Stomach smooth muscle (tissue), 2 donors: Measurements from ENCODE around the gene IL17D.

Experiments
- H3K27ac ChIP-seq: one replicate; pipeline ENCODE4 v1.7.0; 2013; ENCODE audit warnings: mild to moderate bottlenecking, low read length, inconsistent platforms
- H3K27me3 ChIP-seq, 2 donors: one replicate each; pipeline ENCODE4 v1.7.0; 2013; ENCODE audit warnings: low read length in 2 of 2; ENCODE audit not compliant: insufficient read depth in 2 of 2, control insufficient read depth in 1 of 2
- H3K36me3 ChIP-seq, 2 donors: one replicate each; pipeline ENCODE4 v1.7.0; 2013; ENCODE audit warnings: low read length in 2 of 2; ENCODE audit not compliant: control insufficient read depth in 2 of 2, insufficient read depth in 2 of 2
- H3K4me1 ChIP-seq: one replicate; pipeline ENCODE4 v1.7.0; 2013; ENCODE audit warnings: low read length; ENCODE audit not compliant: control insufficient read depth, insufficient read depth
- H3K4me3 ChIP-seq, 2 donors: one replicate each; pipeline ENCODE4 v1.7.0; 2013; ENCODE audit warnings: low read length in 2 of 2
- H3K9ac ChIP-seq, 2 donors: one replicate each; pipeline ENCODE4 v1.7.0; 2013; ENCODE audit warnings: low read length in 2 of 2, mild to moderate bottlenecking in 1 of 2
- H3K9me3 ChIP-seq, 2 donors: one replicate each; pipeline ENCODE4 v1.7.0; 2013; ENCODE audit warnings: low read length in 2 of 2; ENCODE audit not compliant: control insufficient read depth in 2 of 2
- donor health status: healthy.
- donor health status: Pancreatic carcinoma.

IL17D gene

DNA sequence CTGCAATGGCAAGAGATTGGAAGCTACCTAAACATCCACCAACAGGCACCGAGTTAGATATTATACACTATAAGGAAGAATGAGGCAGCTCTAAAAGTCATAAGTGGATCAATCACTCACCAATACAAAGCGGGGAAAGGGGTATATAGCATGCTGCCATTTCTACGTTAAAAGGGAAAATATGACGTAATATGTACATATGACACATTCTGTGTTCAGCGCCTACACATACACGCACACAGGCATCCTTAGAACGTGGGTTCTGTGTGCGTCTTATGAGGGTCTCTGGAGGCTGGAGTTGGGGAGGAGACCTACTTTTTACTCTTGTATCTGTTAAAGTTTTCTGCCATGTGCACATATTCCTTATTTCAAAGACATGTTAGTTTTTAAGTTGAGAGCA, 5.9 kb downstream of the IL17D start:
- H3K36me3 ChIP-seq: no peaks in the 10 kb centered on the region
- H3K9ac ChIP-seq: peak overlapping the region in 1 of 2 donors; percentile 6
- H3K27me3 ChIP-seq: no peaks in the 10 kb centered on the region
- H3K9me3 ChIP-seq: no peaks in the 10 kb centered on the region
- H3K4me3 ChIP-seq: no peak overlapping the region
- H3K4me1 ChIP-seq: peaks cover 22% of the 10 kb centered on the region
- peak overlapping the region; percentile 49 for H3K27ac ChIP-seq

DNA sequence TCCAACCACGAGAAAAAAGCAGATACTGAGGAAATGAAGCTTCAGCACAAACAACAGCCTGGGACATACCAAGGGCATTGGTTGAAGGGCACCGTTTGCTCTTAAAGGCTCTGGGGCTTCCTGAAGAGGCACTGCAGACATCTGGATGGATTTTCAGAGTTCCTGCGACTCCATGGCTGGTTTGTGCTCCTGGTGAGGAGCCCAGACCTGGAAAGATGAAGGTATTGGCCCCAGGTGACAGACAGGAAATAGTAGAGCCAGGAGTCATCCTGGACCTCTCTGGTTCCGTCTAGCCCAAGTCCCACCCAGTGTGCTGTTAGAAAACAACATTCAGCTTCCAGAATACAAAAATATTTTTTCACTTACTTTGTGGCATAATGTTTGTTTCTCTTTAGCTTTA, 6.3 kb downstream of the IL17D start:
- no peaks in the 10 kb centered on the region for H3K9me3 ChIP-seq
- H3K27ac ChIP-seq: peak overlapping the region; percentile 49
- peaks cover 23% of the 10 kb centered on the region for H3K4me1 ChIP-seq
- H3K36me3 ChIP-seq: no peaks in the 10 kb centered on the region
- no peak overlapping the region for H3K9ac ChIP-seq
- no peak overlapping the region for H3K4me3 ChIP-seq
- no peaks in the 10 kb centered on the region for H3K27me3 ChIP-seq

DNA sequence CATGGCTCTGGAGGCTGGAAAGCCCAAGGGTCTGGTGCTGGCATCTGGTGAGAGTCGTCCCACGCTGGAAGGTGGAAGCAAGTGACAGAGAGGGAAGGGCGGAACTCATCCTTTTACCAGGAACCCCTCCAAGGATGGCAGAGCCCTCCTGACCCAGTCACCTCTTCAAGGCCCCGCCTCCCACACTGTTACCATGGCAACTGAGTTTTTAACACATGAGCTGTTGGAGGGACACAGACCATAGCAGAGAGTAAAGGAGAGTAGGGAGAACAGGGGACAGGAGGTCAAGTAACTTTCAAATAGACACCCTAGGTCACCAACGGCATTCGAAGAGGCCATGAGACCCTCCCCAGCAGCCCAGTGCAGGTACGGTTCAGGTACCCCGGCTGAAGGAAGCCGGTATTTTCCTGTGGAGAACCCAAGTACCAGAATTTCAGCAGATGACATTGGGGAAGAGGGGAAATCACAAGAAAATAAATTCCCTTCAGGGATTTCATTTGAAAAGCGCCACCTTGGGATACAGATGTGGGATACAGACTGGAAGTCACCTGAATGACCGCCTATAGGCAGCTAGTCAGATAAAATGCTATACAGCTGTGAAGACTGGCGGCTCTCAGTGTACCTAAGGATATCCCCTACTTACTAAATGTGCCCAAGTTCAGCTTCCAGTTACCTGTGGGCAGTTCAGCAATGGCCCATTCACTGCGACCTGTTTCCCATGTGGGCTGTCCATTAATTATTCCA, 8.0 kb downstream of the IL17D start:
- H3K9me3 ChIP-seq: no peaks in the 10 kb centered on the region
- H3K9ac ChIP-seq: no peak overlapping the region
- H3K4me1 ChIP-seq: peaks cover 28% of the 10 kb centered on the region
- H3K36me3 ChIP-seq: no peaks in the 10 kb centered on the region
- H3K4me3 ChIP-seq: no peak overlapping the region
- H3K27me3 ChIP-seq: no peaks in the 10 kb centered on the region
- no peak overlapping the region for H3K27ac ChIP-seq

DNA sequence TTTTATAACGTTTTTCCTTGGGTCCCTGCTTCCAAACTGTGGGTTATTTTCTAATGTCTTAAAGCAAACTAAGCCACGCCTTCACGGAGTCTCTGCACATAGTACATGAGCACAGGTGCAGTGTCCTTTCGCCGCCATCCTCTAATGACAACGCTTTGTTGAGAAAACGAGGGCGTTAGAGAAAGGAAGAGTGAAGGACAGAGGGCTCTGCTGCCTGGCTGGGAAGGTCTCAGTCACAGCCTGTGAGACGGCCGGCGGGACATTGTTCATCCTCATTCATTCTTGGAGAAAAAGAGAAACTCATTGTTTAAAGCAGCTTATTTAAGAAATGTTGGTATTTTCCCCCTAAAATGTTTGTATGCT, 9.5 kb downstream of the IL17D start:
- Histone ChIP-seq H3K4me1 (peaks cover 28% of the 10 kb centered on the region), H3K36me3 (no peaks in the 10 kb centered on the region), H3K4me3 (peak overlapping the region; percentile 46 to 64), H3K27ac (peak overlapping the region; percentile 41), H3K9ac (peak overlapping the region; percentile 36 to 57), H3K9me3 (no peaks in the 10 kb centered on the region), H3K27me3 (no peaks in the 10 kb centered on the region)

DNA sequence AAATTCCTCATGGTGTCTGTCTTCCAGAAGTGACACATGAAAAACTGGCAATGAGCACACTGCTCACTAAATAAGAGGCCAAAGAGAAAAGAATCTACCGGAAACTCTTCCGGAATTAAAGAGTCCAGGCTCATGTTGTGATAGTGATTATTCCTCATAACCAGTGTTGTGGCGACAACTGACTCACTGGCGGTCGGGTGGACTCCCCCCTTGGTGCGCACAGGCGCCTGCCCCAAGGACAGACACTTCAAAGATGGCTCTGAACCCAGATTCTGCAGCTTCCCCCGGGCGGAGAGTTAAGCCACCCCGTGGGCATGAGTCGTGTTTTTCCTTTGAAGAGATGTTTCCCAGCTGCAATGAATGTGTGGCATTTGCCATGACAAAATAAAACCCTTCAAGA, 10.3 kb downstream of the IL17D start:
- no peak overlapping the region for H3K9ac ChIP-seq

DNA sequence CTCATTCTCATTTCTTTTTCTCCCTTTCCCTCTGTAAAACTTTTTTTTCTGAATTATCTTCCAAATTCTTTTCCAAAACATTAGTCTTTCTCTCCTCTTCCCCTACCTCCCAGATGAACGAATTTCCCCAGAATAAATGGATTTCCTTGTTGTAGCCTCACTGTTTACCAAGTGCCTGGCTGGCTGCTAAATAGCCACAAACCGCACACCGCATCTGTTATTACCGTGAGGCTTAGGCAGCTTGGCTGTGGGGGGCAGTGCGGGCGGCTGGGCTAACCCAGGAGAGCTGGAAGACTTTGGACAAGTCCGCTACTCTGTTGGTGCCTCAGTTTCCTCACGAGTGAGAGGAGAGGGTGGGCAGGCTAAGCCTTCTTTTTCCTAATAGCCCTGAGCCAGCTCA, 10.7 kb downstream of the IL17D start:
- H3K27ac ChIP-seq: peak overlapping the region; percentile 66
- peaks cover 25% of the 10 kb centered on the region for H3K4me1 ChIP-seq
- H3K9ac ChIP-seq: peak overlapping the region in 1 of 2 donors; percentile 6
- no peaks in the 10 kb centered on the region for H3K36me3 ChIP-seq
- peak overlapping the region in 1 of 2 donors; percentile 49 for H3K4me3 ChIP-seq
- H3K9me3 ChIP-seq: no peaks in the 10 kb centered on the region
- no peaks in the 10 kb centered on the region for H3K27me3 ChIP-seq

More for the DNA sequence above, 10.3 kb downstream of the IL17D start:
- no peaks in the 10 kb centered on the region for H3K36me3 ChIP-seq
- no peak overlapping the region for H3K4me3 ChIP-seq
- H3K27ac ChIP-seq: peak overlapping the region; percentile 66
- no peaks in the 10 kb centered on the region for H3K9me3 ChIP-seq
- peaks cover 28% of the 10 kb centered on the region for H3K4me1 ChIP-seq
- no peaks in the 10 kb centered on the region for H3K27me3 ChIP-seq

DNA sequence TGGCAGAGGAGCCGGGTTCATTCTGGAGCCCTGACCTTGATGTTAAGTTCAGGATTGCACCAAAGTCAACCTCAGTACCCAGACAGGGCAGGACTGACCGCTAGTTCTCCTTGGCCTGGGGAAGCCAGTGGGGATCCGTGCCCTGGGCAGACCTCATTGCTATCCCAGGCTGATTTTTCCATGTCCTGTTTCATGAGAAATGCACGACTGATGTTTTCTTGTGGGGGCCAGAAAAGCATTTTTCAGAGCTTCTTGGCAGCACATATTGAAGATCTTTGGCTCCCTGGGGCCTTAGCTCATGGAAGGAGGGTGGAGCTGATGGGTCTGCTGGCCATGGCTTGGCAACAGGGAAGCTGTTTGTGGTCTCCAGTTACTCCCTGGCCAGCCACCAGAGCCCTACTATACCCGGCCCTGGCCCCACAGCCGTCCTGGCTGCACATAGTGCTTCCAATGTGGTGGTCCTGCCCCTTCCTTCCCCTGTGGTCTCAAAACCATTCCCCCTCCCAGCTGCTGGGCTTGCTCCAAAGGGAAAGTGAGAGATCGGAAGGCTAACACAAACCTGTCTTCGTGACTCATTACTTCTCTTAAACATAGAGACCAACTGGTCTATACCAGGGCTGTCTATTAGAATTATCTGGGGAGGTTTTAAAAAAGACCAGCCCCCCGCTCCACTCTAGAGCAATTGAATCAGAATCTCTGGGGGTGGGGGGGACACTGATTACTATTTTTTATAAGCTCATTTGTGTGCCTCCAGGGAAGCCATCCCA, 11.2 kb downstream of the IL17D start:
- Histone ChIP-seq H3K27ac (peak overlapping the region; percentile 66), H3K27me3 (no peaks in the 10 kb centered on the region), H3K9ac (peak overlapping the region in 1 of 2 donors; percentile 6), H3K36me3 (no peaks in the 10 kb centered on the region), H3K4me1 (peaks cover 19% of the 10 kb centered on the region), H3K4me3 (peak overlapping the region in 1 of 2 donors; percentile 49), H3K9me3 (no peaks in the 10 kb centered on the region)

DNA sequence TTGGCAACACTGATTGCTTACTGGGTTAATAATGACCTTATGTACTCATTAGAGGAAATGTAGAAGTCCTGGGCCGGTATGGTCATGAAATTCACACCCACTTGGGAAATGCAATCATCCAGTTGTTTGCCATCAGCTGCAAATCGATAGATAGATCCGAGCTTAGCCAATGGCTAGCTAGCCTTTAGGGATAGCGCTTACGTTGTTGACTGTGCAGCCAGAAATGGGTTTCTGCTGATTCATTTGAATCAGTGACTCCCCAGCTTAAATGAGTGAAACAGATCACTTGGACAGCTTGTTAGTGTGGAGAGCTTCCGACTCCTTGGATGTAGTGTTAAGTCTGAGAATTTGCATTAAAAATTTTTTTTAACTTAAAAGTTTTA, 11.8 kb downstream of the IL17D start:
- peak overlapping the region in 1 of 2 donors; percentile 22 for H3K4me3 ChIP-seq
- H3K9ac ChIP-seq: no peak overlapping the region
- no peaks in the 10 kb centered on the region for H3K27me3 ChIP-seq
- peaks cover 19% of the 10 kb centered on the region for H3K4me1 ChIP-seq
- peak overlapping the region; percentile 66 for H3K27ac ChIP-seq
- H3K36me3 ChIP-seq: no peaks in the 10 kb centered on the region
- H3K9me3 ChIP-seq: no peaks in the 10 kb centered on the region

DNA sequence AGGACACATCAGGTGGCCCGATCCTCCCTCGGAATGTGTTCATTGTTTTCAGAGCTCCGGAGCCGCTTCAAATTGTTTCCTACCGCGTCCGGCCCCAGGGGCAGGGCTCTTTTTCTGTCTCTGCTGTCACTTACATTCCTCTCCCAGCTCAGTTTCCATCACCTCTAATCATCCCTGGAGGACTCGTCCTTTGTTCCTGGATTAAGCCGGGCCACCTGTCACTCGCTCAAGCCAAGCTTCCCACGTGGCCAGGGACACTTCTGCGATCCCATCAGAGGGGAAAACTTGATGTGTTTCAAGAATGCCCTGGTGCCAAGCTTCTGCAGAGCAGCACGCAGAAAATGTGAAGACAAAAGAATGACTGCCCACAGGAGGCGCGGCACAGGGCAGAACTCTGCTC, 13.5 kb downstream of the IL17D start:
- Histone ChIP-seq H3K4me1 (peaks cover 26% of the 10 kb centered on the region), H3K9ac (no peak overlapping the region), H3K36me3 (no peaks in the 10 kb centered on the region), H3K9me3 (no peaks in the 10 kb centered on the region), H3K27ac (no peak overlapping the region), H3K27me3 (peaks cover 0 to 9% of the 10 kb centered on the region in 2 donors), H3K4me3 (no peak overlapping the region)

DNA sequence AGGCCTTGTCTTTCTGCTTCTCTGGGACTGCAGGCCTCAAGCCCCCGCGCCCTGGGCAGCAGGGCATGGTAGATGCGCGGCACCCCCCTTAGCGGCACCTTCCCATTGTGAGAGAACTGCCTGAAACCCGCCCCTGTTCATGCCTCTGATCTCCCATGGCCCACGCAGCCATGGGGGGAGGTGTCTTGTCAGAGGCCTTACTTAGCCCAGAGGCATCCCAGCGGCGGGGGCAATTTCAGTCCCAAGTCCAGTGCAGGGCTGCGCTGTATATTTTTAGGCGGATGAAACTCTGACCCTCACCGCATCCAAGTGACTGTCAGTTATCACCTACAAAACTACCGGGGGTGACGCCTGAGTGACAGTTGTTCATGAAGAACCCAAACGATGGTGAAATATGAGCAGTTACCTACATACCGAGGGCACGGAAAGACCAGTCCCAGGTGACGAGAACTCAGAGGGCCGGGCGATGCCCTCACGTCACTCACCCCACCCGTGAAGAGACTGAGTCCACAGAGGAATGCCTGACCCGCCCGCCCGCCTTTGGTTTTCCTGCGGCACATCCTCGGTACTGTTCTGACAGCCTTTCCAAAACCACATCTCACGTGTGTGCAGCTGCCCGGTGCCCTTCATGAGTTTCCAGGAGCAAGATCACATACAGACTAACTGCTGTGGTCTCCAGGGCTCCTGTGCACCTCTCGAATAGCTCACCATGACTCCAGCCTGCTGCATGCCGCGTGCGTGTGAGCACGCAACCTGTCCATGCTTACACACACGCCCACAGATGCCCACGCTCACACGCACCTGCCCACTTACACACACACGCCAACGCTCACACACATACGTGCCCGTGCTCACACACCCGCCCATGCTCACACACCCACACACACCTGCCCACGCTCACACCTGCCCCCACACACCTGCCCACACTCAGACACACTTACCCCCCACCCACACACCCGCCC, 14.4 kb downstream of the IL17D start:
- H3K4me3 ChIP-seq: no peak overlapping the region
- no peak overlapping the region for H3K27ac ChIP-seq
- H3K36me3 ChIP-seq: no peaks in the 10 kb centered on the region
- peaks cover 0 to 9% of the 10 kb centered on the region in 2 donors for H3K27me3 ChIP-seq
- H3K9me3 ChIP-seq: no peaks in the 10 kb centered on the region
- no peak overlapping the region for H3K9ac ChIP-seq
- peaks cover 26% of the 10 kb centered on the region for H3K4me1 ChIP-seq
